ENCODE measurements around the gene PTAR1.

Gene PTAR1

DNA sequence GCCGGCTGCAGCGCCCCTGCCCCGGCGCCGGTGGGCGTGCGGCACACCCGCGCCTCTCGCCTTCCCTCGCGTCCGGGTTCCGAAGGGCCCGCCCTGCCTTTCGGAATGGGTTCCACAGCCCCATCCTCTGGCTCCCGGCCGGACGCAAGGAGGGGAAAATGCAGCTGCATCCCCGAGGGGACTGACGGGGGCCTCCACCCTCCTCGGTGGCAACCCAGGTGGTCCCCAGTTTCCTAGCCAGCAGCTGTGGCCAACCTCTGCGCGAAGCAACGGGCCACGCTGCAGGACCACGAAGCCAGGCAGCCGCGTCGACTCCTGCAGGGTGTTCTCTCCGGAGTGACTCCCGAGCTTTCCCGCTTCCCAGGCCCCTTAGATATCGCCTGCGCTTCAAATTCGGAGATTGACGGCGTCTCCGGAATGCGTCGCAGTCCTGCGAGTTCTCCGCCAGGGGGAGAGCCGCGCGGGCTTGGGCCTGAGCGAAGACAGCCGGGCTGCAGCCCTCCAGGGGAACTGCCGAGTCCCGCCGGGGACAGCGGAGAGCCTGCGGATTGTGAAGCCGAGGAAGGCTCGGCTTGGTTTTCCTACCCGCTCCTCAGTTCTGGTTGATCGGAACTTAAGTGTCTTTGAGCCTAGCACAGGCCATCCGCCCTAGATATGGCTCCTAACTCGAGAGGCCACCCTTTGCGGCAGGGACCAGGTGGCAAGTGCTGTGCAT is 87.1 kb downstream of the PTAR1 start:
- peak; percentile 60 to 83 for DNase-seq

DNA sequence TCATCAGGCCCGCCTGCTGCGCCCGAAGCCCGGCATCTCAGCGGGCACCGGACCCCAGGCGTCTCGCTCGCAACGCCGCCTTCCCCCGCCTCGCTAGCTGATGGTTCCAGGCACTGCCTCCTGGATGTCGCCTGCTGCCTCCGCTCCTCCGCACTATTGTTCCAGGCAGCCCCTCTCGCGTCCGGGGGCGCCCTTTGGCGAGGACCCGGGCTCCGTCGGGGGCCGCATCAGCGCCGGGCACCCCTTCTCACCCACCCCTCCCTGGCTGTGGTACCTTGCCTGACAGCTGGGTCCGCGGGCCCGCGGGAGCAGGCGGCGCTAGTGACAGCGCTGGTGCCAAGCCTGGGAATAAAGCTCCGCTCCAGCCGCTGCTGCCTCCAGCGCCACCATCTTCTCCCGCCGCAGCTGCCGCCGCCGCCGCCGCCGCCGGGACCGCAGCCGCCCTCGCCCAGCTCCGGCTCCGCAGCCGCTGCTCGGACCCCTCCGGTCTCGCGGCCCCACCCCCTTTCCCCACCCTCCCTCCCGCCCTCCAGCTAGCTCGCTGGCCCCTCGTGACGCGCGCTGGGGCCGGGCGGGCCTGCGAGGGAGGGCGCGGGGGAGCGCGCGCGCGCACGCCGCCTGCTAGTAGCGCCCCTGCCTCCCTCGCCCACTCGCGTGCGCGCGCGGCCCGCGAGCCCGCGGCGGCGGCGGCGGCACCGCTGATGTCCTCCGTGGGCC is 87.8 kb downstream of the PTAR1 start, which contains the start of gene APBA1:
Gene APBA1, minus strand, starts transcription at position 493 of the 717 bp plus-strand sequence.
- DNase-seq = peak; percentile 5 to 42

DNA sequence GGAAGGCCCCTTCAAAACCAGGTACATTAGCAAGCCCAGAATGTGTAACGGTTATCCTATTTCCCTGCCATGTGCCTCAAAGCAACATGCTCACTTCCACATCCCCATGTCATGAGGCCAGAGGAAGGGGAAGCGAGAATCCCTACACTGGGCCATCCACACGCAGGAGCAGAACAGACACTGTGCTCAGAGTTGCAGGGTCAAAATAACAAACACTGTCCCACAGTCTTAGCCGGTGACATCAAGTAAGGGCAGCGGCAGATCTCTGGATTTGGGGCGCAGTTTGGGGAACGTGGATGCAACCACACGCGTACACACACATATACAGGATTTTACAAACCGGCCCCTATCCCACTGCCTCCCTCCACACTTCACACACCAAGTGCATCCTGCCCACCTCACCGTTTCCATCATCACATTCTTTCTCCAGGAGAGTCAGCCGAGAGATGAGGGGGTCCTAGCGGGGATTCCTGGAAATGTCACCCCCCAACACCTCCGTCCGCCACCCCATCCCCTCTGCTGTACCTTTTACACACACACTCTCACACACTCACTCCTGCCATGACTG is 88.4 kb downstream of the PTAR1 start:
- DNase-seq = no peak

DNA sequence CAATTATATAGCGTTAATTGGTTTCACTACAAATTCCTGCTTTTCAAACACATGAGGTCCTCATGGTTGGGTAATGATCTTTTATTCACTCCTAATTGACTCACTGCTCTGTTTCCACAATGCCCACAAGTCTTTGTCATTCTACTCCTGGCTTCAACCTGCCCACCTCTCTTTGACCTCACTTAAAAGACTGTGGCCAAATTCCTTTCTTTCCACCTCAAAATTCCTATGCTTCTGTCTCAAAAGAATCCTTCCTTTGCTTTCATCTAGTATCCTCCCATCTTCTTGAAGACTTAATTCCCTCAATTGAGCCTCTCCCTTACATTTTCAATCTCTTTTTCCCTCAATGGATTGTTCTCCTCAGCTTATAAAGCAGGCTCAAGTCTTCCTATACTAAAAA is 92.5 kb downstream of the PTAR1 start:
- DNase-seq = no peak

DNA sequence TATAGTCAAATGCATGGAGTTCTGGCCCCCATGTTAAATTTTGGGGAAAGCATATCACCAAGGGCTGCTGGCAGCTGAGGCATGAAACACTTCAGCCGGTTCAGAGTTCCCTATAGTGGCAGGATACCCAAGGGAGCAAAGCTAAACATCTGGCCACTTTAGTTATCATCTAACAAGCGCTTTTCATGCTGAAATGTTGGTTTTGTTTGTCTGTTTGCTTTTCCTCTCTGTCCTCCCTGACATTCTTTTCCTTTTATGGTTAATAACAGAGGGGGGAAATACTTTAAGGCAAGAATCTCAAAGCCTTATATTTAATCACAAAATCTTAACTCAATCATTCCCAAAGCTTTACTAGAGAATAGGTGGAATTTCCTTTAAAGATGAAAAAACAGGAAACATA is 99.5 kb downstream of the PTAR1 start:
- DNase-seq = no peak
